ENCODE data around the gene SLC38A10. TPM values are rescaled to one million over a fixed set of nuclear protein-coding genes. Genes with fewer than 3 reads are reported as not detected.

The SLC38A10 gene
- total and polyA plus RNA-seq, 8 donors, result 72.8 to 190 (median 96.9) TPM

DNA sequence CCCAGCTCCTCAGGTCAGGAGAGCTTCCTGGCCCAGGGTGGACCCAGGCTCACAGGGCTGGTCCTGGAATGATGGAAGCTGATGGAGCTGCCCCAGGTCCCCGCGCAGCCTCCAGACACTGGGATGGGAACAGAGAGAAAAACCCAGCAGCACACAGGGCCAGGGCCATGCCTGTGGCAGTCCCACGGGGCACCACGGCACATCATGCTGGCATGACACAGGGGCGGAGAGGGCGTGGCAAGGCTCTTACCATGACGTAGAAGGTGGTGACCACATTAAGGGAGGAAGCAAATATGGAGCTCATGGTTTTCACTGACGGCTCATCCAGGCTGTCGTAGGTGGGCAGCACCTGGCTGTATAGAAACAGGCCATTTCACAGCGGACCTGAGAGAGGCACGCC is 18.3 kb downstream of the SLC38A10 start:
- H3K4me1 ChIP-seq, result no peaks in the 10 kb centered on the region
- no peaks in the 10 kb centered on the region for H3K27me3 ChIP-seq
- WGBS, 2 donors, result 93 to 95% methylated on average over 11 of the region's 11 CpGs
- TF ChIP-seq, protein P1, sequence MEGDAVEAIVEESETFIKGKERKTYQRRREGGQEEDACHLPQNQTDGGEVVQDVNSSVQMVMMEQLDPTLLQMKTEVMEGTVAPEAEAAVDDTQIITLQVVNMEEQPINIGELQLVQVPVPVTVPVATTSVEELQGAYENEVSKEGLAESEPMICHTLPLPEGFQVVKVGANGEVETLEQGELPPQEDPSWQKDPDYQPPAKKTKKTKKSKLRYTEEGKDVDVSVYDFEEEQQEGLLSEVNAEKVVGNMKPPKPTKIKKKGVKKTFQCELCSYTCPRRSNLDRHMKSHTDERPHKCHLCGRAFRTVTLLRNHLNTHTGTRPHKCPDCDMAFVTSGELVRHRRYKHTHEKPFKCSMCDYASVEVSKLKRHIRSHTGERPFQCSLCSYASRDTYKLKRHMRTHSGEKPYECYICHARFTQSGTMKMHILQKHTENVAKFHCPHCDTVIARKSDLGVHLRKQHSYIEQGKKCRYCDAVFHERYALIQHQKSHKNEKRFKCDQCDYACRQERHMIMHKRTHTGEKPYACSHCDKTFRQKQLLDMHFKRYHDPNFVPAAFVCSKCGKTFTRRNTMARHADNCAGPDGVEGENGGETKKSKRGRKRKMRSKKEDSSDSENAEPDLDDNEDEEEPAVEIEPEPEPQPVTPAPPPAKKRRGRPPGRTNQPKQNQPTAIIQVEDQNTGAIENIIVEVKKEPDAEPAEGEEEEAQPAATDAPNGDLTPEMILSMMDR (IDR thresholded peaks at IDR 0.05), result no peak
- H3K27ac ChIP-seq, result no peak overlapping the region
- peak in 2 of 6 donors; percentile 10 to 56 for DNase-seq
- FAIRE-seq, result no peak
- ATAC-seq, result no peak
- intact Hi-C loops (cut with DNase I), result no loop called here
- no peaks in the 10 kb centered on the region for H3K9me3 ChIP-seq
- H3K4me3 ChIP-seq, result no peak overlapping the region
- H3K36me3 ChIP-seq, result peaks cover 5 to 76% (median 16%) of the 10 kb centered on the region in 3 donors

DNA sequence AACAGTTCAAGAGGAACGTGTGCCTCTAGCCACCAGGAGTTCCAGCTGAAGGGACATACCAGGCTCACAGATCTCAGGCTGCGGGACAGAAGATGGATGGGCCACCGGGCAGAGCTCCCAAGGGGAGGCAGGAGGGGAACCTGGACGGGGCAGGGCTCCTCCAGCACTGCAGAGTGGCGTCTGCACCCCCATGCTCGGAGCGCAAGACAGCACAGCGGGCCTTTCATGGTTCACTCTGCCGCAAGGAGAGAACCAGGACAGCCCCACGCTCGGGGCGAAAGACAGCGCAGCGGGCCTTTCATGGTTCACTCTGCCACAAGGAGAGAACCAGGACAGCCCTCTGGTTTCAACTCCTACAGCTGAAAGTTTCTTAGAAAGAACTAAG is 20.6 kb downstream of the SLC38A10 start:
- Histone ChIP-seq H3K27ac (no peak overlapping the region), H3K4me1 (no peaks in the 10 kb centered on the region), H3K4me3 (no peak overlapping the region), H3K9me3 (no peaks in the 10 kb centered on the region), H3K27me3 (no peaks in the 10 kb centered on the region), H3K36me3 (peaks cover 5 to 86% (median 24%) of the 10 kb centered on the region in 3 donors)
- FAIRE-seq (no peak), ATAC-seq (no peak), DNase-seq (peak in 1 of 6 donors; percentile 21)
- TF ChIP-seq, protein P1 (IDR thresholded peaks at IDR 0.05), result no peak
- WGBS, 2 donors, result 94 to 96% methylated on average over 14 of the region's 14 CpGs
- intact Hi-C loops (cut with DNase I), result no loop called here

DNA sequence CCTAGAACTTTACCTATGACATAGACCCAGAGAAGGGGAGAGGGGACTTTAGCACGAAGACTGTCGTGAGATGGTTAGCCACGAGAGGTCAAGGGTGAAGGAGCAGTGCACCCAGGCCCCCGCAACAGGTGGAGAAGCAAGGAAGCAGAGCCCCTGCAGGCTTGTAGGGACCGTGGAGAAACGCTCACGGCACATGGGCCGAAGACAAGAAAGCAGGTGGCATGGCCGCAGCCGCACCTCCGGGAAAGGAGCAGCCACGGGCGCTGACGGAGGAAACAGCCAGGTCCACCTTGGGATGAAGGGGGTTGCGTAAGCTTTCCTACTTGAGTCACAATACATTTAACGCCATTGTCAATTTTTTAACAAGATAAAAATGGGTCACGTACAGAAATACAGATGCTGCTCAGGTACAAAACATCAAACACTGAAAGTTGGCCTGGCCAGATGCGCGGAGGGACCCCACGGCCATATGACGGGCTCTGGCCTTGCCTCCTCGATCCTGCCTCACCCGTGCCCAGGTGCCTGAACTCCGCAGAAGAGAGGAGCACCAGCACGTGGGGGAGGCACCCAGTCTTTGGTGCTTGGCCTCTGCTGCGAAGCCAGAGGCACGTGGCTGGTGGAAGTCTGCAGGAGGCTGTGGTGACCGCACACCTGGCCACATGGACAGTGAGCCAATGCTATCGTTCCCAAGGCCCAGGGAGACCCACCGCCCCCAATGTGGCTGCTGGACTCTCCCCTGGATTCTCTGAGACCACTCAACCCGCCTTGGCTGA is 21.2 kb downstream of the SLC38A10 start:
- intact Hi-C loops (cut with DNase I), result no loop called here
- peak in 2 of 6 donors; percentile 19 to 38 for DNase-seq
- TF ChIP-seq, protein P1 (IDR thresholded peaks at IDR 0.05), result no peak

DNA sequence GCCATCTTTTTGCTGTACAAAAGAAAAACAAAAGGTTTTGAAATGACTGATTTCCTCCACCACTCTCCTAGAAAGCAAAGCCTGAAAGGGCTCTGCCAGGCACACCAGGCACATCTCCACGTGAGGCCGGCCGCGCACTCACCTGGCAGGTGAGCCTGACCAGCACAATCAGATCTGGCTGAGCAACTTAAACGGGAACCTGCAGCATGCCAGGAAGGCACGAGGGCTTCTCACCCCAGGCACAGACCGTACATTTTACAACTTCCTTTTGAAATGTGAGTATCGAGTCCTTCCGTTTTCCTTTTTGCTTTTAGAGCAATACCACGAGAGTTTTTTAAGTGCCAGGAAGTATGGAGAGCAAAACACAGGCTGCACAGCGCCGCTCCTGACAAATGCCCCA is 22.5 kb downstream of the SLC38A10 start:
- TF ChIP-seq, protein P1 (IDR thresholded peaks at IDR 0.05), result no peak
- Histone ChIP-seq H3K36me3 (peaks cover 0 to 76% (median 26%) of the 10 kb centered on the region in 3 donors), H3K27ac (no peak overlapping the region), H3K4me1 (no peaks in the 10 kb centered on the region), H3K27me3 (no peaks in the 10 kb centered on the region), H3K9me3 (no peaks in the 10 kb centered on the region), H3K4me3 (no peak overlapping the region)
- WGBS, 2 donors, result 57 to 70% methylated on average over 12 of the region's 12 CpGs
- DNase-seq (peak in 3 of 6 donors; percentile 35 to 61 (median 39)), ATAC-seq (peak in 3 of 4 donors; percentile 28 to 36 (median 33)), FAIRE-seq (no peak)
- intact Hi-C loops (cut with DNase I), result no loop called here

More for the DNA sequence above, 21.2 kb downstream of the SLC38A10 start:
- H3K4me3 ChIP-seq, result no peak overlapping the region
- H3K27ac ChIP-seq, result no peak overlapping the region
- H3K27me3 ChIP-seq, result no peaks in the 10 kb centered on the region
- 93 to 94% methylated on average over 31 of the region's 31 CpGs for WGBS, 2 donors
- ATAC-seq (no peak), FAIRE-seq (no peak)
- H3K9me3 ChIP-seq, result no peaks in the 10 kb centered on the region
- no peaks in the 10 kb centered on the region for H3K4me1 ChIP-seq
- peaks cover 5 to 80% (median 26%) of the 10 kb centered on the region in 3 donors for H3K36me3 ChIP-seq

DNA sequence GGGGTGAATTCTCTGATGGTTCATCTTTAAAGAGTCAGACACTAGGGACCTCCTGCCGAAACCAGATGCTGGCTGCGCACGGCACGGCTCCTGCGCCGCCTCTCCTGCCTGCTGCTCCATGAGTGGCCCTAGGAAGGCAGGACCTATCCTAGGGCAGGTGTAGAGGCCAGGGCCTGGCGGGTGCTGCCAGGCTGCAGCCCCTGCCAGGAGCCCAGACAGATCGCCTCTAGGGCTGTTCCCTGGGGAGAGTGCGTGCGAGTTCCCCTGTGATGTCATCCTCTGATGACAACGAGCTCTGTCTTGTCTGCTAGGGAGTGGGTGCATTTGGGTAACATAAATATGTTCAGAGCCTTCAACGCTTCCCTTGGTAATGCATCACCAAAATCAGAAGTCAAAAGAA is 23.9 kb downstream of the SLC38A10 start:
- H3K4me3 ChIP-seq, result no peak overlapping the region
- intact Hi-C loops (cut with DNase I), result no loop called here
- WGBS, 2 donors, result 96 to 98% methylated on average over 12 of the region's 12 CpGs
- DNase-seq, result peak in 1 of 6 donors; percentile 3
- TF ChIP-seq, protein P1 (IDR thresholded peaks at IDR 0.05), result no peak
- H3K36me3 ChIP-seq, result peaks cover 0 to 74% (median 26%) of the 10 kb centered on the region in 3 donors
- no peaks in the 10 kb centered on the region for H3K9me3 ChIP-seq
- no peak for FAIRE-seq
- no peaks in the 10 kb centered on the region for H3K4me1 ChIP-seq
- no peak for ATAC-seq
- no peak overlapping the region for H3K27ac ChIP-seq
- H3K27me3 ChIP-seq, result no peaks in the 10 kb centered on the region
